GM10266 (cell line): ENCODE measurements around the gene DNAH8.

ENCODE experiments used
- DNase-seq: peaks from one replicate; pipeline ENCODE4 v3.0.0; 2012; ENCODE audit errors: extremely low spot score
- TF ChIP-seq, protein P1 (sequence below): IDR thresholded peaks from 2 replicates; pipeline ENCODE4 v1.5.1; 2012; ENCODE audit warnings: mild to moderate bottlenecking, low read depth; ENCODE audit not compliant: control insufficient read depth, insufficient read depth; ENCODE audit errors: missing control alignments

Gene DNAH8

DNA sequence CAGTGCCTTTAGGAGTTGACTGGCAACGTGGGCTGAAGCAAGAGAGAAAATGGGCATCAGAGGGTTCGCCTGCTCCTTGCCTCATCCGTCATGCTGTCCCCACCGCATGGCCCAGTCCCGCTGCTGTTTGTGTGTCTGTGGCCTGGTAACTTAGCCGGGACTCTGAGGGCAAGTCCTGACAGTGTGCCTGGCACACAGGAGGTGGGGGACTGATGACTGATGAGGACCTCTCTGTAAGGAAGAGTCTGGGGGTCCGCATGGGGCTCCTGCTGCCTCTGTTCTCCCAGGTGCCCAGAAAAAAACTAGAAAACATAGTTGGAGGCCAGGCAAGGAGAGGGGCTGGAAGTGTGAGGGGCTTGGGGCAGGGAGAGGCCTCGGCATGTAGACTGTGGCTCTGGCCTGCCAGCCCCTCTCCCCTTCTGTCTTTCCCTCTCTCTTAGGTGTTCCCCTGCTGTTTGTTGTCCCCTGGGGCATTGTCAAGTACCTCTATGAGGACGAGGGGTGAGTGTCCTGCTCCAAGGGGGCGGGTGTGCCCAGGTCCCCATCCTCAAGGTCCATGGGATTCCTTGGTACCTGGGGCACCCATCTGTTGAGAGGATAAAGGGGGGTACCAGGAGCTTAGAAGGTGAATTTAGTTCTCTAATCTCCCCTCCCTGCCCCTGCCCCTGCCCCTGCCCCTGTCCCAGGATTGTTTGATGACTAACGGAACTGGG lies 362.9 kb downstream of the DNAH8 start:
- TF ChIP-seq, protein P1, sequence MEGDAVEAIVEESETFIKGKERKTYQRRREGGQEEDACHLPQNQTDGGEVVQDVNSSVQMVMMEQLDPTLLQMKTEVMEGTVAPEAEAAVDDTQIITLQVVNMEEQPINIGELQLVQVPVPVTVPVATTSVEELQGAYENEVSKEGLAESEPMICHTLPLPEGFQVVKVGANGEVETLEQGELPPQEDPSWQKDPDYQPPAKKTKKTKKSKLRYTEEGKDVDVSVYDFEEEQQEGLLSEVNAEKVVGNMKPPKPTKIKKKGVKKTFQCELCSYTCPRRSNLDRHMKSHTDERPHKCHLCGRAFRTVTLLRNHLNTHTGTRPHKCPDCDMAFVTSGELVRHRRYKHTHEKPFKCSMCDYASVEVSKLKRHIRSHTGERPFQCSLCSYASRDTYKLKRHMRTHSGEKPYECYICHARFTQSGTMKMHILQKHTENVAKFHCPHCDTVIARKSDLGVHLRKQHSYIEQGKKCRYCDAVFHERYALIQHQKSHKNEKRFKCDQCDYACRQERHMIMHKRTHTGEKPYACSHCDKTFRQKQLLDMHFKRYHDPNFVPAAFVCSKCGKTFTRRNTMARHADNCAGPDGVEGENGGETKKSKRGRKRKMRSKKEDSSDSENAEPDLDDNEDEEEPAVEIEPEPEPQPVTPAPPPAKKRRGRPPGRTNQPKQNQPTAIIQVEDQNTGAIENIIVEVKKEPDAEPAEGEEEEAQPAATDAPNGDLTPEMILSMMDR, result no peak
- DNase-seq, result no peak

DNA sequence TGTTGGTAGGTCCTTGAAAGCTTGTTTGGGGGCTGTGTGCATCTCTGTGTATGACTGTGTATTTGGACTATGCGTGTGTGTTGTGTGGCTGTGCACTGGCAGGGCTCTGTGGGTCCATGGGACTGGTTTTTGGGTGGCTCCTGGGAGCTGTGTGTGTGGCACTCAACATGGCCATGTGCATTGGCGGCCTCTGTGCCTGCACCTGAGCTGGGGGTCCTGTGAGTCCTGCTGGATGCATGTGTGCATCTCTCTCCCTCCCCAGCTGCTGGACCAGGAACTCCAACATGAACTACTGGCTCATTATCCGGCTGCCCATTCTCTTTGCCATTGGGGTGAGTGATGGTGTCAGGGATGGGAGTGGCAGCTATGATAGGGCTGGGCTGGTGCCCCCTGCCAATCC lies 363.6 kb downstream of the DNAH8 start:
- TF ChIP-seq, protein P1, result no peak
- DNase-seq, result no peak

DNA sequence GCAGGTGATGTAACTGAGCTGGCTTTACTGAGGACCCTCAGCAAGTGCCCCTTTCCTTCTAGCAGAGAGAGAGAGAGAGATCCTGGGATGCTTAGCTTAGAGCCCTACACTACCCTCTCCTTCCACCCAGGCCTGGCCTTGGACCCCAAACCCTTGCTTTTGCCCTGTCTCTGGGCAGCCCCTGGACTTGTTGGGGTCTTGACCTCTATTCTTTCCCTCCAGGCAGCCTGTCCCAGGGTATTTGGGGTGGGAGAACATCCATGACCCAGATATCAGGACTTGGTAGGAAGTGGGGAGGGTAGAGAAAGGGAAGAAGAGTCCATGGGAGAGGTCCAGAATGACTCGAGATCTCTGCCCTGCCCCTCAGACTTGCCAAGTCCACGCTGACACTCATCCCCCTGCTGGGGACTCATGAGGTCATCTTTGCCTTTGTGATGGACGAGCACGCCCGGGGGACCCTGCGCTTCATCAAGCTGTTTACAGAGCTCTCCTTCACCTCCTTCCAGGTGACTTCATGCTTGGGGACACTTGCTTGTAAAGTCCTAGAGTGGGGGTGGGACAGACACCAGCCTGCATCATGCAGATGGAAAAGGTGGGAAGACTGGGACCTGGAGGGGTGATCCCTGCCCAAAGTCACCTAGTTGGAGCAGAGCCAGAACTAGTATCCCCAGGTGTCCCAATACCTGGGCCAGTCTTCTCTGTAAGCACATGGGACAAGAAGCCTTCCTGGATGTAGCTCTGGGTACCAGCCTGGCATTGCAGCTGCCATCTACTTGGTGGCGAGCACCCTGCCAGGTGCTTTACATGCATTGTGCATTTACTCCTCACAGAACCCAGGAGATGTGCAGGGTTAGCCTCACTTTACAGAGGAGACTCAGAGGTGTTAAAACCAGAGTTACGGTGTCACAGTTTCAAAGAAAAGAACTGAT lies 364.4 kb downstream of the DNAH8 start:
- TF ChIP-seq, protein P1, result no peak
- DNase-seq, result no peak
